HG02623 (cell line): Measurements from ENCODE around the gene HLTF.

Experiments used
- ATAC-seq: cut with Tn5 transposase; IDR thresholded peaks from one replicate; pipeline ENCODE4 v1.9.1; 2021; ENCODE audit warnings: moderate library complexity; ENCODE audit not compliant: unreplicated experiment

Gene HLTF

DNA sequence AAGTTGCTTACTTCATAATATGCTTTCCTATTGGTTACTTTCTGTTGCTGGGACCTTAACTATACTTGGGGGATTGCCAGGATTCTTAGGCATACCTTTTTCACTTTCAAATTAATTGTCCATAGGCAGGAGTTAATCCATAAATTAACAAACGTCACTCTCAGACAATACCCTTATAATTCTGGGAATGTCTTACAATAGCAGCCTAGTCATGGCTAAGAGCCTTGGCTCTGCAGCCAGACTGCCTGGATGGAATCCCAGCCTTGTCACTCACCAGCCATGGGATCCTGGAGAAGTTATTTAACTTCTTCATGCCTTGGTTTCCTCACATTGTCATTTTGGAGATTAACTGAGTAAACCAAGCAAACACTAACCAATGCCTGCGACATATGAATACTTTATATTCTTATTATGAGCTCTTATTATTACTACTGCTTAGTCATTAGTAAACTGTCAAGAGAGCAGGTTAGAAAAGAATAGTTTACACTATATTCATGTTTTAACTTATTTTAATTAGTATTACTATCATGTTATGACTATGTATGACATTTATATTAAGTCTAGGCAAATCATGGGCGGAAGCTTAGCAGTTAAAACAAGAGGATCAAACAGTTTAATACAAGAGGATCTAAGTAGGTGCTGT lies 66.0 kb downstream of the HLTF start:
- ATAC-seq, result no peak

DNA sequence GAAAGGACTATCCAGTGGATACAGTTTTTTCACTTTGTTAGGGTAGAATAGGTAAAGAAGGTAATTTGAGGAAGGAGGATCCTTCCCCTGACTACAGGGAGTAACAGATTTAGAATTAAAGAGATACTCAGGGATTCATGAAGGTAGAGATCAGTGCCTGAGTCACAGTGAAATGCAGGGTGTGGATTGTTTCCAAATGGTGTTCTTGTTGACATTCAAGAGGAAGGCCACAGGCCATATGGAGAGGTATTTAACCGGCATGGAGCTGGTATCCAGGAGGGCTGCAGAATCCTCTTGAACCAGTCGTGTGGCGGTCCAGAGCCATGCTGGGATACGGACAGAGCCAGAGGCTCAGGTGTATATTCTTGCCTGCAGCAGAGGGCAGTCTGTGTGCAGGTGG lies 66.8 kb downstream of the HLTF start:
- no peak for ATAC-seq

DNA sequence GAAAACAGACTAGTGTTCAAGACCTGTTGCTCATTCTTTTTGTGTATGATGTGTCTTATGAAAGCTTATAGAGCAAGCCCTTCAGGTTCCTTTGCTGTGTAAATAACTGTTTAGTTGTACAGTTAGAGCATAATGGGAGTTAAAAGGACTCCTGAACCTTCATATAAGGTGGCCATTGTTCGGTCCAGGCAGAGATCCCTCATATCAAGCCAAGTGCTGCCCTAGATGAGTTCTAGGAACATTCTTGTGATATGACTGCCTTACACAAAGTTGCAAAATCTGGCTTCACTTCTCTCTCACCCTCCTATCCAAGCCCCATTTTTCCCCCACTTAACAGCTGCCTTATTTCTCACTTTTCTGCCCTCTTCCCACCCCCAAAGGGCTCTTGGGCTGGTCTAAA lies 68.1 kb downstream of the HLTF start:
- ATAC-seq, result no peak

DNA sequence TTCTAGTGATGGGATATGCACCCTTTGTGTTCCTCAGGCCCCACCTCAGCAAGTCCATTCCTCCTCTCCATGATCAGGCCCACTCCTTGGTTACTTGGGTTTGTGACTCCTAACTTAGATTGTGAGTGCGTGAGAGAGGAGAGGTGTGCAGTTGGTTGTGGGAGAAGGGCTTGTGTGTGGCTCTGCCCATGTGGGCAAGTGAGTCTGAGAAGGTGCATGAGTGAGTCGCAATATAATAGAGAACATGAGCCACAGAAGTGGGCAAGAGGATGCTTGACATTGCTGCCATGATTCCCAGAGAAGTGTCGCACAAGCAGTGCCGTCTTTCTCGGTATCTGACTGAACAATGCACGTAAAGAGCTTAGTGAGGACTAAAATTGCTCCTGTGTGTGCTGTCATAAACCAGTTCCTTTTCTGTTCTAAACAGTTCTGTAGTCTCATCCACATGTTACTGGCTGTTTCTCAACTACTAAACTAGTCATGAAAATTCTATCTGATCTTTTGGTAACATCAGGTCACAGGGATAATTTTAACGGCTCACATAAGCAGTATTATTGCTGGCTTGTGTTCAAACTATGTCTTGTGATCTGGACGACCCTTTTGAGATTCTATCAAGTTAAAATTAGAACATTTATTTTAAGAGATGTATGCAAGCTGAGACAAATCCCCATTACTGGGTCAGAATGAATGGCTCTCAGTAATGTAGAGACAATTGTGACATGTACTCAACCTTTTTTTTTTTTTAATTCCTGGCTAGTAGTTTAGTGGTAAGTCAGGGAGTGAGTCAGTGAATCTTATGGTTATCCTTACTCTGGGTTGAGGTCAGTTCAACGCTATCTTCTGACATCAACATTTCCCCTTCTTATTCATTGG lies 69.4 kb downstream of the HLTF start:
- ATAC-seq, result no peak

DNA sequence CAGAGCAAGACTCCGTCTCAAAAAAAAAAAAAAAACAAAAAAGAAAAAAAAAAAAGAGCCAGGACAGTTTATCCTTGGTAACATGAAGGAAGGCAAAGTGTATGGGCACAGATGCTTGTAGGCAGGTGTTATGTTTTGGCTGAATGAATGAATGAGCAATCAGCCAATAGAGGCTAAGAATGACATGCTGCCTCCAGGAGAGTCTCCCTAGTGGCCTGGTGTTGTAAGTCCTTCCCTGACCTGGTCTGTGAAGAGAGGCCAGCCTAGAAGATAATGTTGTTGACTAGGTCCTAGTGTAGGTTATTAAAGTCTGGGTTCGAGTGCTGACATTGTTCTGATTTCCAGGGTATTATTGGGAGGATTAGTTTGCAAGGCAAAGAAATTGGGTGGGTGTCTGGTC lies 70.1 kb downstream of the HLTF start:
- no peak for ATAC-seq

DNA sequence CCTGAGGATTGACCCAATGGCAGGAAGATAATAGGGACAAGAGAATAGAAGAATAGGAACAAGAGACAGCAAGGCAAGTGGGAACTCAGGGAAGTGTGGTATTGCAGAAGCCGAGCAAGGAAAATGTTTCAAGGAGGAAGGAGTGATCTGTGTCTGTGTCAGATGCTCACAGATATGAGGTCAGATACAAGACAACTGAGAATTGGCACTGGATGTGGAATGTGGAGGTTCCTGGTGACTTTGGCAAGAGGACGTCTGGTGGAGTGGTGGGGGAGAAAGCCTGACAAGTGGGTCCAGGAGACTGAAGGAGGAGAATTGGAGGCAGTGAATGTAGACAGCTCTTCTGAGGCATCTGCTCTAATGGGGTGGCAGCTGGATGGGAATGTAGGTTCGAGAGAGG lies 70.9 kb downstream of the HLTF start:
- ATAC-seq, result no peak

DNA sequence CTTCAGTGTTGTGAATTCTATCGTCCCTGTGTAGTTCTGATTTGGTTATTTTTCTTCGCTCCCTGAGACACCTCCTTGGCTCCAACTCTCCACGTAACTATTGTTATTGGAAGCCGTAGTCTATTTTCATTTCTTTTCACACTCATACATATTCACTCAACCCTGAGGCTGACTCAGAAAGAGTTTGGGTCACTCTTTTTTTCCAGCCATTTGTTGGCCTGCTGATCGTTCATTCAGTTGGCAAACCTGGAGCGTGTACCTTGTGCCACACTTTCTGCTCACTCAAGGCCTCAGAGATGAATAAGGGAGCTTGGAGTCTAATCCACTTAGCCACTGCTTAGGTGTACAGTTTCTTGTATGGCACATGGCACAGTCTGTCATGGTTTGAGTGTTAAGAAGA lies 72.6 kb downstream of the HLTF start:
- no peak for ATAC-seq

DNA sequence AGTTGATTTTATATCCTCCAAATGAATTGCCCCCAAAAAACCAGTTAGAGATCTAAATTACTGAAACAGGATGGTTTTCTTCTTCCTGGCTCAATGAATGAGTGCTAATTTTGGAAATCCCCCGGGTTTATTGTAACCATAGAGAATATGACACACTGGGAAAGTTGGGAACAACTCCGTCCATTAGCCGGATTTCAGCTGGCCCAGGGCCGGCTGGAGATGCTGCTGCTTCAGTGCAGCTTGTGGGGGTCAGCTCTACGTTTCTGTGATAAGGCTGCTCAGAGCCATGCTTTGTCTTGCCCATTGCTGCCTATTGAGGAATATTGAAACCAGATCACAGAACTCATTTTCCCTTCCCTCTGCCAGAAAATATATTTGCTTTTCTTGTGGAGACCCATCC lies 74.7 kb downstream of the HLTF start:
- ATAC-seq, result no peak

DNA sequence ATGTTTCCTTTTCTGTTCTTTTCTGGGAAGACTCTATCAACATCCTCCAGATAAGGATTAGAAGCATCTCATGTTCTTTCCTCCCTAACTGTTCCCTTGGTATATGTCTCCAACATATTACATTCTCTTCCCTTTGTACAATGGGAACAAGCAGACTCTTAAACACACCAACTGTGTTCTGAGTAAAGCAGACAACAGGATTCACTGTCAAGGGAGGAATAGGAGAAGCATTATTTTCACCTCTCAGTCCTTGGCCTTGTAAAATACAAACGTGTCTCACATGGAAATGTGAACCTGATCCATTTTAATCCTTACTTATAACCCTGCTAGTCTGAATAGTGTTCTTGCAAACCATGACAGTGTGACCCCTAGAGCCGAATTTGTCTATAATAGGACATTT lies 75.4 kb downstream of the HLTF start:
- no peak for ATAC-seq

DNA sequence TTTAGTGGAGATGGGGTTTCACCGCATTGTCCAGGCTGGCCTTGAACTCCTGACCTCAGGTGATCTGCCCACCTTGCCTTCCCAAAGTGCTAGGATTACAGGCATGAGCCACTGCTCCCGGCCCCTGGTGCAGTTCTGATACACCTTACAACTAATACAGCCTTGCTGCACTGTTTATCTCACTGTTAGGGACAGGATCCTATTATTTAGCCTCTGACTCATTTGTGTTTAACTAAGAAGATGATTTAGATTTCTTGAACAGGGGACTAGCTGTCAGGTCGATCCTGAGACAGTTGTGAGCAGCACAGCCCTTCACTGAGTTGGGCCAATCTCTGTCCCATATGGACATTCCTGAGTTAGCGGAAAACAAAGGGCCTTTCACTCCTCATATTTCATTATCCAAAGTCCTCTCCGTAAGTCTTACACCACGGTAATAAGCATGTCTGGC lies 75.8 kb downstream of the HLTF start:
- no peak for ATAC-seq

DNA sequence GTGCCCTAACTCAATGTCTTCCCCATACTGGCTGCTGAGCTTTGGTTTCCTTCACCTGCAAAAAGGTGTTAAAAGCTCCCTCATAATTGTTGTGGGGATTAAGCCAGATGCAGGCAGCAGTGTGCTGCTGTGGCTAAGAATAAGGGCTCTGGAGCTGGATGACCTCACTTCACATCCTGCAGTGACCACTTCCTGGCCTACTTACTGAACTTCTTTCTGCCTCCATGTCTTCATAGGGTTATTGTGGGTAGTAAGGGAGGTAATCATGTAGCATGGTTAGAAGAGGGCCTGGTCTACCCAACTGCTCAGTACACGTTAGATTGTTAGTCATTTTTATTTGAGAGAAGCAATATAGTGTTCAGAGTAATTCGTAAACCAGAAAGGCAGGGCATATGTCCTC lies 76.6 kb downstream of the HLTF start:
- ATAC-seq, result peak; percentile 74

DNA sequence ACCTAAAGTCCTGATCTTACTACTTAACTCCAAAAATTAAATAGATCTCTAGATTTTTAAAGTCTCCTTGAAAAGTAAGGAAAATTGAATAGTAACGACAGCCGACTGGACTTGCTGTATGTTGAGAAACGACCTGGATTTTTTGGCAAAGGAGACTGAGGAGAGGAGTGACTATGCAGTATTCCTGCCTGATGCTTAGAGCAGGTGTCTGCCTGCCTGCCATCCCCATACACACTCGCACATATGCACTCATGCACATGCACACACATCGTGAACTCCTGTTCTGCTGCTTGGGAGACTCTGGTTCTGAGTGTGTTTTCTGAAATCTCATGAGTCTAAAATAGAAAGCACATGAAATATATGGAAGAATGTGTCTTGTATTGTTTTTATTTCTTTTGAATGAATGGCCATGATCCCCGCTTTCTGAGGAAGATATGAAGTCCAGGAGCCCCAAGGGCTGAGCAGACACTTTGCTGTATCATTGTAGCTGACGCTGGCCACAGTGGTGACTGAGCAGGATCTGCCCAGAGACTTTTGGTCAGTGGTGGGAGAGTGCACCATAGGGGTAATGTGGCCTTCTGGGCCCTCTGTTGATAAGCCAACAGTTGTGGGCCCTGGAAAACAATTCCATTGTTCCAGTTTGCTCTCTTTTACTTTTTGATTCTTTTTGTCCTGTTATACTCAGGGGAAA lies 78.6 kb downstream of the HLTF start:
- ATAC-seq, result no peak

DNA sequence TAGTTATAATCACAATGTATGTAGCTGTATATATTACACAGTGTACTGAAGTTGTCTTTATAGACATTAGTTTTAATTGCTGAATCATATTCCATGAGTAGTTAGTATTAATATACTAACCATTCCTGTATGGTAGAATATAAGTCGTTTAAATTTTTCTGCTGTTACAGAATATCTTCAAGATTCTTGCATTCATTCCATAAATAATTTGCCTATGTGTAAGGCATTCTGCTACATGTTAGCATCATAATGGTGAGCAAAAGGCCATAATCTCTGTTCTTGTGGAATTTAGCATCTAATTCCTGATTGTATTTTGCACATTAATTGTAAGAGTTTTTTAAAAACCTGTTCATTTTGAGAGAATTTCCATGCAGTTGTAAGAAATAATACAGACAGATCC lies 80.9 kb downstream of the HLTF start:
- no peak for ATAC-seq

DNA sequence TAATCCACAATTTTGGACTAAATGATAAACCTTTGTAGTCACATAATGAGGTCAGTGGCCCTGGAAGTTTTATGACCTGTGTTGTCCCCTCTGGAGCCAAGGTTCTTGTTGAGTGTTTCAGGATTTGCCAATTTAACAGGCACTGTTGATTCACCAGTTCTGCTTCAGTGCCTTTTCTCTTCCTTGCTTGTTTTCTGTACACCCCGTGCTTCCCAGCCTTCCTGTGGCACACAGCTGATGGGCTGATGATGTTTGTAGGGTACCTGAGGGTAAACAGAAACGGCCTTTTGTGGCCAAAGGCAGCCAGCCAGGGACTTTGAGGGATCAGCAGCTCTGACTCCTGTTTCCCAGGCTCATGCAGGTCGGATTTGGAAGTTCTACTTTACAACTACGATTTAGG lies 81.7 kb downstream of the HLTF start:
- ATAC-seq, result no peak

DNA sequence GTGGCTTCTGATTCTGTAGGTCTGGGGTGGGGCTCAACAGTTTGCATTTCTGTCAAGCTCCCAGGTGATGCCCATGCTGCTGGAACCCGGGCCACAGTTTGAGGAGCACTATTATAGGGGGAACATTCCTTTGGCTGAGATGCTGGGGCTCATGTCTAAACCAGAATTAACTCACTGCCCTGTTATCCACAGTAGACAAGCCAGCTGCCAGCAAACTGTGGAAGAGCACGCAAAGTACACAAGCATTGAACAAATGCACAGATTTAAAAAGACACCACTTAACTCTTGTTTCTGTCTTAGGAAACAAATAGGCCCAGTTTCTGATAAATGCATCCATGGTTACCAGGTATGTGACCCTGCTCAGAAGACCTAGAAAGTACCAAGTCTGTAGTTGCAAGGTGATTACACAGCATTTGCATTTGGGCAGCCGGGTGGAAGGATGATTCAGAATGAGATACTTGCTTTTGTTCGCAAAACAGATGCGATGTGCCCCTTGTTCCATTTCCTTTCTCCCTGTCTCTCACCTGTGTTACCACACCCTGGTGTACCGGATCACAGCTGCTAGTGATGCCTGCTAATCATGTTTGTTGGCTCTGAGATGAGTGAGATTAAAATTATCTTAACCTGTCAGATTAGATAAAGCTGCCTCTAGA lies 82.6 kb downstream of the HLTF start:
- ATAC-seq, result peak; percentile 75

DNA sequence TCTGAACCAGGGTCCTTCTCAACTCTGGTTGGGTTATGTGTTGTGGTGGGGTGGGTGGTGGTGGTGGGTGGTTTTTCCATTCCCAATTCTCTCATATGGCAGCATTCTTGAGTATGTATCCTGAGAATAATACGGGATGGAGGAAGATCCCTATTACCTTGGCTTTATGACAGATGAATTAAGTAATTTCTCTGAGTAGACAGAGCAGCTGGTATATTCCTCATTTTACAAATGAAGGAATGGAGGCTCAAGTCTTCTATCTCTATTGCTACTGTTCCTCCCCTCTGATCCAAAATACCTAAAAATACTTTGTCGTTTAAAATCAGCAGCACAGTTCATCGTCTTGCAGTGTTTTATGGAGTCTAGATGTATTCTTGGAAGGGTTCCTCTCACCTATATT lies 84.6 kb downstream of the HLTF start:
- no peak for ATAC-seq

DNA sequence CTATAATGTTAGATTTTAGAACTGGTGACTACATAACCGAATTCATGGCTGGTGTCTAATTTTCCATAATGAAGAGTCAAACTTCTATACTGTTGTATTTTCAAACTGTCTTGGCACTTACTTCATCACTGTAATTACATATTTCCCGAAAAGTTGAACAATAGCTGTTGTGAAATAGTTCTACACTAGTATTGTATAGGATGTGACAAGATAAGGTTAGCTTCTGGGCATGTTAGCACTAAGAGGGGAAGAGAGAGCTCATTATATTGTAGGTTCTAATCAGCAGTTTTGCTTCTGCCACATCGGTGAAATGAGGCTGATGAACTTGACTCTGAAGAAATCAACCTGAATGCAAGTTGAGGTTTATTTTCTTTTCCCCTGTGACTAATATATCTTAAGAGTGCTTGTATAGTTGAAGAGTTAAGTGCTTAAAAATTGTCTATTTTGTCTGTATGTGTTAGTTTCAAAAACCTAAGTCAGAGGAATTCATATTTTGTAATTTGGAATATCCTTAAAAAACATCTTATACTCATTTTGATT lies 86.1 kb downstream of the HLTF start:
- ATAC-seq, result no peak

DNA sequence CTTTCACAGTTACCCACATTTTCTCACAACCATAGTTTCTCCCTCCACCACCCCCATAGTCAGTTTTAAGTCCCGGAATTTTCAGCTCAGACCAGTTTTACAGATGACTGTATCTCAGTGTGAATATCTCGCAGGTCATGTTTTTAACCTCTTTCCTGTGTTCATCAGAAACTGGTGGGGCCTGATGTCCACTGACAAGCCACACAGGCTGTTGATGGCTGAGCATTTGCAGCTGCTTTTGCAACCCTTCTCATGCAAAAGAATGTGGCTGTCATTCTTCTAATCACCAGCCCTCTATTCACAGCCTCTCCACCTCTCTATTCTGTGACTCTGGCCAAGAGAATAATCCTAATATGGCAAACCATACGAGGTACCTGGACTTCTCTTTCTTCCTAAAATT lies 86.5 kb downstream of the HLTF start:
- ATAC-seq, result peak; percentile 40

DNA sequence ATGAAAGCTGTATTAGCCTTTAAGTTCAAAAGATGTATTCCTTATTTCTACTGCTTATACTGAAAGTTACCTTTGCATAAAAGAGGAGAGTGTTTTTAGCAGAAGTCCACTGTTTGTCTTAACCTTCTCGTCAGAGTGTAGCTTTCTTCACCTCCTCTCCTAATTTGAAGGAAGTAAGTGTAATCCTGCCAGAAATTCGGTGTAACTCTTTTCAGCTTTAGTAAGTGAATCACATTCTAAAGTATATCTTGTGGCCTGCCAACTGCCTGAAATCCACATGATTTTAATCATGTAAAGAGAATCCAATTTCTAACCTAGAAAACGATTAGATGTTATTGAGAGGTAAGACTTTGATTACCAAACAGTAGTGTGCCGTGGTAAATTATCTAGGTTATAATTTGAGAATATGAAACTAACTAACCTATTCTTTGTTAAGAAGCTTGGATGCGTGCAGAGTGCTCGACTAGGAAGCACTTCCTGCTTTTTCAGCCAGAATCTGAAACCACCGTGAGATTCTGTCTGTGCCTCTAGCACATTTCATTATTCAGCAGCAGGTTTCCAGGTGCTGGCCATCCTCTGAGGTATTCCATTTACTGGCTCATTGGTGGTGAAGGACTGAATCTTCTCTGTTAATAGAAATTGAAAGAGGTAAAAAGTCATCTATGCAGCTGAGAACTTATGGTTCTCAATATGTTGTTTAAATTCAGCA lies 87.5 kb downstream of the HLTF start:
- peak; percentile 29 for ATAC-seq

DNA sequence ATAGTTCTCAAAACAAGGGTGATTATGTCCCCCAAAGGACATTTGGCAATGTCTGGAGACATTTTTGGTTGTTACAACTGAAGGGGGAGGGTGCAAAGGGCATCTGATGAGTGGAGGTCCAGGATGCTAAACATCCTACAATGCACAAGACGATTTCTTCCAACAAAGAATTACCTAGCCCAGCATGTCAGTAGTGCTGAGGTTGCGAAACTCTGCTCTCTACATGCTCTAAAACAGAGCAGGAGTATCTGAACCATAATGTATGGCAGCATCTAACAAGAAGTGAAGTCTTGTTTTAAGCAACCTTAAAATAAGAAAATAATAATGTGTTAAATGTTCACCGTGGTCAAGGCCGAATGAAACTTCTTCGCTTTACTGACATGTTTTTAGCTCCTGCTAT lies 88.0 kb downstream of the HLTF start:
- ATAC-seq, result no peak

DNA sequence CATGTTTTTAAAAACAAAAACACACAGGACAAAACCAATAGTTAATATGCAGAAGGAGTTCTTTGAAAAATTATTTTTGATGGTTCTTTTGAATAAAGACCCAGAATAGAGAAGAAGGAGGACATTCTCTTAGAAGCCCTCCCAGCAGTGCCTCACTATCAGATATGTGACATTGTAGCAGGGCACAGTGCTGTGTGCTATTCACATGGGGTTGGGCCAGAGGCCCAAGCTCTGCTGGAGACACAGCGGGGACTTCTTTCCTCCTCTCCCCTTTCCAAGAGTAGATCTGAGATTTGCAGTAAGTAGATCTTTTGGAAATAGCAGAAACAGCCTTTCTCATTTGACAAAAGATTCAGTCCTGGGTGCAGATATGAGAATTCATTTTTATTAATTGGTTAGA lies 88.7 kb downstream of the HLTF start:
- ATAC-seq, result no peak
